Measurements from ENCODE around the gene SFXN1.
"Not testable (repeated sequence)": the region's sequence is repeated elsewhere in the genome, so short reads cannot be mapped to it uniquely, and the experiment has no call there.

Gene SFXN1

GRCh38 chr5:175478384-175479124 is at the start of gene SFXN1:
Gene SFXN1 (plus strand): TSS chr5:175478560. CDS start chr5:175492104, 13,544 bp downstream.
- peak; percentile 79 for DNase-seq

- DNase-seq, result no peak
Measured at GRCh38 chr5:175434800-175435199, 43.6 kb upstream of the SFXN1 start.

- DNase-seq, result no peak
Measured at GRCh38 chr5:175436359-175436758, 42.0 kb upstream of the SFXN1 start.

- DNase-seq, result no peak
Measured at GRCh38 chr5:175438234-175438857, 40.0 kb upstream of the SFXN1 start.

GRCh38 chr5:175443514-175444059 is 34.8 kb upstream of the SFXN1 start:
- no peak for DNase-seq

- peak; percentile 31 for DNase-seq
Measured at GRCh38 chr5:175444060-175444904, 34.1 kb upstream of the SFXN1 start, which contains the start of gene DRD1. Gene DRD1 (minus strand): TSS chr5:175444182. CDS start chr5:175443099, 1,083 bp downstream.

GRCh38 chr5:175444905-175445456 is 33.4 kb upstream of the SFXN1 start:
- DNase-seq, result no peak

GRCh38 chr5:175446378-175446777 is 32.0 kb upstream of the SFXN1 start:
- DNase-seq, result not testable (repeated sequence)

- no peak for DNase-seq
Measured at GRCh38 chr5:175447571-175447970, 30.8 kb upstream of the SFXN1 start.

GRCh38 chr5:175448276-175448675 is 30.1 kb upstream of the SFXN1 start:
- DNase-seq, result no peak

- no peak for DNase-seq
Measured at GRCh38 chr5:175452166-175452565, 26.2 kb upstream of the SFXN1 start.

GRCh38 chr5:175454338-175454737 is 24.0 kb upstream of the SFXN1 start:
- not testable (repeated sequence) for DNase-seq

GRCh38 chr5:175456105-175456742 is 22.1 kb upstream of the SFXN1 start:
- DNase-seq, result no peak

- DNase-seq, result no peak
Measured at GRCh38 chr5:175457466-175457865, 20.9 kb upstream of the SFXN1 start.

- no peak for DNase-seq
Measured at GRCh38 chr5:175460126-175460525, 18.2 kb upstream of the SFXN1 start.

GRCh38 chr5:175460552-175460951 is 17.8 kb upstream of the SFXN1 start:
- DNase-seq, result no peak

- DNase-seq, result no peak
Measured at GRCh38 chr5:175461370-175461769, 17.0 kb upstream of the SFXN1 start.

- no peak for DNase-seq
Measured at GRCh38 chr5:175463641-175464040, 14.7 kb upstream of the SFXN1 start.

GRCh38 chr5:175464074-175464941 is 14.1 kb upstream of the SFXN1 start:
- DNase-seq, result peak; percentile 68

- no peak for DNase-seq
Measured at GRCh38 chr5:175464942-175465233, 13.5 kb upstream of the SFXN1 start.

GRCh38 chr5:175465282-175465681 is 13.1 kb upstream of the SFXN1 start:
- no peak for DNase-seq
